Effector CD4-positive, alpha-beta T cell (primary cell): ENCODE results near the gene TRAPPC10.

Experiments used
- DNase-seq: peaks from one replicate; pipeline ENCODE4 v3.0.0-alpha.2; 2020

Gene TRAPPC10

DNA sequence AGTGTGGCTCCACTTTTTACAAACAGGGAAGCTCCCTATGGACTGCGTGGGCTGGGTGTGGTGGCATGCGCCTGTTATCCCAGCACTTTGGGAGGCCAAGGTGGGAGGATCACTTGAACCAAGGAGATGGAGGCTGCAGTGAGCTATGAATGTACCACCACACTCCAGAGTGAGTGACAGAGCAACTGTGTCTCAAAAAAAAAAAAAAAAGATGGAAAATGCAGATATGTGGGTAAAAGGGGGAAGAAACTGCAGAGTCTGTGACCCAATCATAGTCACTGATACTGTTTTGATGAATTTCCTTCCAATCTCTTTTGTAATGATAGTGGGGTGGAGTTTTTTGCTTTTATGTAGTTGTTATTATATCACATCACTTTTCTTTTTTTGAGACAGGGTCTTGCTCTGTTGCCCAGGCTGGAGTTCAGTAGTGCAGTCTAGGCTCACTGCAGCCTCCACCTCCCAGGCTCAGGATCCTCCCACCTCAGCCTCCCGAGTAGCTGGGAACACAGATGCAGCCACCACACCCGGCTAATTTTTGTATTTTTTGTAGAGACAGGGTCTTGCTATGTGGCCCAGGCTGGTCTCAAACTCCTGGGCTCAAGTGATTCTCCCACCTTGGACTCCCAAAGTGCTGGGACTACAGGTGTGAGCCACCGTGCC lies 8.7 kb upstream of the TRAPPC10 start:
- DNase-seq, result no peak

DNA sequence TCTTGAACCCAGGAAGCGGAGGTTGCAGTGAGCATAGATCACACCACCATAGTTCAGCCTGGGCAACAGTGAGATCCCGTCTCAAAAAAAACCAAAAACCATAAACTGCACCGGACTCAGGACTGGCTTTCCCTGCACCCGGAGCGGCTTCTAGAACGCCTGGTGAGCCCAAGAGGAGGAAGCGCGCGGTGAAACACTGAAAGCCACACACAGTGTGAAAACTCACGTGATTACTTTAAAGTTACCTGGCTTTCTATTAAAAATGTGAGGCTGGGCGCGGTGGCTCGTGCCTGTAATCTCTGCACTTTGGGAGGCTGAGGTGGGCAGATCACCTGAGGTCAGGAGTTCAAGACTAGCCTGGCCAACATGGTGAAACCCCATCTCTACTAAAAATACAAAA lies 7.0 kb upstream of the TRAPPC10 start:
- DNase-seq, result no peak

DNA sequence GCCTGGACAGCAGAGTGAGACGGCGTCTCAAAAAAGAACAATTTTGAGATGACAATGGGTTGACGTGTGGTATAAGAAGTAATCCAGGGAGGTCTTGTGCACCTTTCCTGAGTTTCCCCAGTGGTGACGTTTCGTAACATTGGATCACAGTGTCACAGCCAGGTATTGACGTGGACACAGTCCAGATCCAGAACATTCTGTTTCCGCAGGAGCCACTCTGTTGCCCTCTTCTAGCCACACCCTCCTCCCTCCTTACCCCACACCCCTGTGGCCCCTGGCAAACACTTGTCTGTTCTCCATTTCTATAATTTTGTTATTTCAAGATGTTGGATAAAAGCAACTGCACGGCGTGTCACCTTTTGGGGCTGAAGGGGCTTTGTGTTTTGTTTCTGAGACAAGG lies 6.5 kb upstream of the TRAPPC10 start:
- no peak for DNase-seq

DNA sequence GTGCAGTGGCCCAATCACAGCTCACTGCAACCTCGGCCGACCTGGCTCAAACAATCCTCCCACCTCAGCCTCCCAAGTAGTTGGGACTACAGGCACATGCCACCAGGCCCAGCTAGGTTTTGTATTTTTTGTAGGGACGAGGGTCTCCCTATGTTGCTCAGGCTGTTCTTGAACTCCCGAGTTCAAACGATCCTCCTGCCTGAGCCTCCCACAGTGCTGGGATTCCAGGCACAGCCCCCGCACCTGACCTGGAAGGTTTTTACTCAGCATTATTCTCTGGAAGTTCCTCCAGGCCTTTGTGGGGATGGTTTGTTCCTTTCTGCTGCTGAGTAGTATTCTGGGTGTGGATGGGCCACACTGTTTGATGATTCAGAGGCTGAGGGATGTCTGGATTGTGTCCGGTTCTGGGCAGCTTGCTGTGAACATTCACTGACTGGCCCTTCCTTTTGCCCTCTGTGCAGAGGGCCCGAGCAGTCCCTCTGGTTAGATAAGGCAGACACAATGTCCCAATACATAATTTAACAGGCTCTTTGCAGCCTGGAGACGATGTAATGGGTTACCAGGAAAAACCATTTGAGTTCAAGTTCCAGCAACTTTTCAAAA lies 6.0 kb upstream of the TRAPPC10 start:
- no peak for DNase-seq

DNA sequence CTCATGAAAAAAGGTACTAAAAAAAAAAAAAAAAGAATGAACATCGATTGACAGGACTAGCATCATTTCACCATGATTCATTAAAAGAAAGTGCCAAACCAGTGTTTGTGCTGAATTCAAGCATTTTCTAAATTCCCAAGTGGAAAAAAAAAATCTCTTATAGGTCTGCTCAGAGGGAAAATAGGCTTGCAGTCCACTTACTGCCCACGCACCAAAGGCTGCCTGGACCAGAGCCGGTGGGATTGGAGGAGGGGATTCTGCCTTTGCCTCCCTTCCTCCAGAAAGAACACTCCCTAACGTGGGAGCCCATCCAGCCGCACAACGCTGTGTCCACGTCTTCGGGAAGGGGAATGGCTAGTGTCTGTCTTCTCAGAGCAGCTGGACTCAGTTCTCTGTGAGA lies 5.5 kb upstream of the TRAPPC10 start:
- no peak for DNase-seq

DNA sequence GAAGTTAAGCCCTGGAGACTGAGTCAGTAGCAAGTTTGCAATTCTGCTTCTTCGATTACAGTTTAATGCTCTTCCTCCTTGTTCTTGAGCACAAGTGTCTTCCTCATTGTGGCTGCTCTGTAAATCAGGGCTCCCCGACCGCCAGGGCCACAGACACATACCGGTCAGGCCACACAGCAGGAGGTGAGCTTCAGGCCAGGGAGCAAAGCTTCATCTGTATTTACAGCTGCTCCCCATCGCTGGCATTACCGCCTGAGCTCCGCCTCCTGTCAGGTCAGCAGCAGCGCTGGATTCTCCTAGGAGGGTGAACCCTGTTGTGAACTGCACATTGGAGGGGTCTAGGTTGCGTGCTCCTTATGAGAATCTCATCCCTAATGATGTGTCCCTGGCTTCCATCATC lies 1.7 kb upstream of the TRAPPC10 start:
- no peak for DNase-seq

DNA sequence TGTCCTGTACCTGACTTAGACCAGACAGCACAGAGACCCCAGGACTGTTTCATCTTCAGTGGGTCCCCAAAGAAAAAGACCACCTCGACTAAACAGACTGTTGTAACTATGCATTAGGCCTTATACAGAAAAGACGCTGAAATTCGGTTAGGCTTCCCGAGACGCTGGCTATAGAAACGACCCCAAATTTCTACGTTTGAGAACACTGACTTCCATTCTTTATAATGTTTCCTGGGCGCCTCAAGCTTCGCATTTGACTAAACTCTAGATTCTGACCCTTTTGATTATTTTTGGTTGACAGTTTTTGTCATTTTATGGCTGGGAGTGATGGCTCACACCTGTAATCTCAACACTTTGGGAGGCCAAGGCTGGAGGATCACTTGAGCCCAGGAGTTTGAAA lies 986 bp upstream of the TRAPPC10 start:
- no peak for DNase-seq

DNA sequence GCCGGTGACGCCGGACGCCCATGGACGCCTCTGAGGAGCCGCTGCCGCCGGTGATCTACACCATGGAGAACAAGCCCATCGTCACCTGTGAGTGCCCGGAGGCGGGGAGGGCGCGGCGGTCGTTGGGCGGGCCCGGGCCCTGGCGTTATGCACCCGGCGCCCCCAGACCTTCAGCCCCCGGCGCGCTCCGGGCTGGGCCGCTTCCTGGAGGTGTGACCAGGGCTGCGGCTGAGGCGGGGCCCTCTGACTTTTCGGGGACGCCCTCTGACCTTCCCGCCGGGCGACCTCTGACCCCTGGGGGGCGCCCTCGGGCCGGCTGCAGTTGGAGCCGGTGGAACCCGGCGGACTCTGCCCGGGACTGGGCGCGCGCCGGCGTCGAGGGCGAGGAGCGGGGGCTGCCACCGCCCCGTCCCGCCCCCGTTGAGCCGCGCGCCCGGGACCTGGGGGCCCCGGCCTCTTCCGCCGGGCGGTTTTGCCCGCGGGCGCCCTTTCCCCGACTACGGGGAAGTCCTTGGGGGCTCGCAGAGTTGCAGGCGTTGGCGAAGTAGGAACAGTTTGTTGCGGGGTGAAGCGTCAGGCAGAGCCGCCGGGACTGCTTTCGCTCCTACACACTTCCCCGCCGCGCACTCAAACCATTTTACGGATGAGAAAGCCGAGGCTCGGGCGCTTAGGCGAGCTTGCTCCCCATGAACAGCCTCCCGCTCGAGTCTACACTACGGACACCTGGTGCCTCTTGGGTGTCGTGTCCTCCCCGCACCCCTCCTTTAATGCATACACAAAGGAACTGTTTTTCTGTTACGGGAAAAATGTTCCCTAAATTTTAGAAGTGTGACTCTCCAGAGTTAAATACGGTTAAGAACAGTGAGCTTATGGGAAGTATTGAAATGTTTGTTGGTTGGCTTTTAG lies 618 bp downstream of the TRAPPC10 start:
- peak; percentile 68 for DNase-seq

DNA sequence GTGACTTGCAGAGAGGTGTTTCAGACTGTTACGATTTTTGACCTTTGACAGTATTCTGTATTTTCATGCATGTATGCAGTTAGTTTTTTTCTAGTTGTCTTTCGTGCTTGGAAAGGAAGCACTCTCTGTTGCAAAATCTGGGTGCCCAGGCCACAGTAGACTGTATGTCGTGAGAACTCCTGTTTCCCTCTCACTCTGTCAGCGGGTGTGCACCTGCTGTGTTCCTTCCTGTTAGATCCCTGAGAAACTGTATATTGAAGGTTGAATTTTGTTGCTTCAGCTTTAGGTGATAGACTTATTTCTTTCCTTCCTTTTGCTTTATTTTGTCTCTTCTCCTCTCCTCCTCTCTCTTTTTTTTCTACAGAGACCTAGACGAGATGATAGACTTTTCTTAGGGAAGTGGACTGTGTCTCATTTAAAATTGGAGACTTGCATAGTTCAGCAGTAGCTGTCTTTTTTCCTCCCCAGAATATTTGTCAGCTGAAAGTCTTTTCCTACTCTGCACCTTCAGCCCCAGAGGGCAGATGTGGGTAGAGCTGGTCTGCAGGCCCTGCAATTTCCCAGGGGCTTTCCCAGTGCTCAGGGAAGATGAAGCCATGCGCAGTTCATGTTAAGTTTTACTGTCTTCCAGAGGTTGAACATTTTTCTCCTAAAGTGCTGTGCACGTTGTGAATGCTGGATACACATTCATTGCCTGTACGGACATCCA lies 1.4 kb downstream of the TRAPPC10 start:
- DNase-seq, result peak; percentile 30

DNA sequence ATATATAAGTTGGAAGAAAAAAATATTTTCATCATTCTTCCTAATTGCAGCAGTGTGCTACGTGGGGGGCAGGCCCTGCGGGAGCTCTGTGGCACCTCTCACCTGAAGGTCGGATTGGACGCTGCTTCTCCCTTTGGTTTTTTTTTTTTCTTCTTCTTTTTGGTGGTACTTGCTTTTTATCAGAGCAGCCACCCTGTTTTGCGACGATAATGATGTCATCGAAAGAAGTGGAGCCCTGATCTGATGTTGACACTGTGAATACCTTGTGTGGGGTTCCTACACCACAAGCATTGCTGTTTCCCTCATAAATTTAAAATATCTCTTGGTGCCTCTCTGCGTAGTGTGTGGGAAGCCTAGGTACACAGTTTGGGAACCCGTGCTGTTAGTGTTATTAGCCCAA lies 5.5 kb downstream of the TRAPPC10 start:
- DNase-seq, result no peak

DNA sequence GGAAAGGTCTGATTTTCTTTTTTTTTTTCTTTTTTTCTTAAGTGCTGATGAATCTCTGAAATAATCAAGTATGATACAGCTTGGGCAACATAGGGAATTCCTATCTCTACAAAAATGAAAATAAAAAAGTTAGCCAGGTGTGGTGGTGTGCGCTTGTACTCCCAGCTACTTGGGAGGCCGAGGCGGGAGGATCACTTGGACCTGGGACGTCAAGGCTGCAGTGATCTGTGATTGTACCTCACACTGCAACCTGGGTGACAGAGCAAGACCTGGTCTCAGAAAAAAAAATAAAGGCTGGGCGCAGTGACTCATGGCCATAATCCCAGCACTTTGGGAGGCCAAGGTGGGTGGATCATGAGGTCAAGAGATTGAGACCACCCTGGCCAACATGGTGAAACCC lies 6.0 kb downstream of the TRAPPC10 start:
- DNase-seq, result no peak

DNA sequence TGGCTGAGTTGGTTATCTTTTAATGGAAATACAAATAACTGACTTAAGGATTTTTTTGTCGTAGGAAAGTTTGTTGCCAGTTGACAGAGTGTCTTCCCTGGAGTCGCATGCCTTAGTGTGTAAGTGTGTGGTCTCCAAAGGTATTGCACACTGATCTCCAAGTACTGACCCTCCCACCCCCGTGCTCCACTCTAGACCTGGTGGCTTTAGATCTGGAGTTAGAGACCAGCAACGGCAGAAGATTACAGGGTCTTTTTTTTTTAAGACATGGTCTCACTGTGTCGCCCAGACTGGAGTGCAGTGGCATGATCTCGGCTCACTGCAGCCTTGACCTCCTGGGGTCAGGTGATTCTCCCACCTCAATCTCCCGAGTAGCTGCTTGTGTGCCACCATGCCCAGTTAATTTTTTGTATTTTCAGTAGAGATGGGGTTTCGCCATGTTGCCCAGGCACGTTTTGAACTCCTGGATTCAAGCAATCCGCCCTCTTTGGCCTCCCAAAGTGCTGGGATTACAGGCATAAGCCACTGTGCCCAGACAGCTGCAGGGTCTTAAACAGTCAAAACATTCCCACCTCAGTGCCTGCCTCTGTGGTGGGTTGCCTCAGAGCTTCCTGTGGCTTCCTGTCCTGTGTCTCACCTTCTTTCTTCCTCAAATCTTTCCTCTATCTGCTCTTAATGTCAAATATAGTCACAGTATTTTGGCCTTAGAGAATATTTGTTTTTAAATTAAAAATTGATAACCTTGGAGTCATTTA lies 6.9 kb downstream of the TRAPPC10 start:
- peak; percentile 6 for DNase-seq

DNA sequence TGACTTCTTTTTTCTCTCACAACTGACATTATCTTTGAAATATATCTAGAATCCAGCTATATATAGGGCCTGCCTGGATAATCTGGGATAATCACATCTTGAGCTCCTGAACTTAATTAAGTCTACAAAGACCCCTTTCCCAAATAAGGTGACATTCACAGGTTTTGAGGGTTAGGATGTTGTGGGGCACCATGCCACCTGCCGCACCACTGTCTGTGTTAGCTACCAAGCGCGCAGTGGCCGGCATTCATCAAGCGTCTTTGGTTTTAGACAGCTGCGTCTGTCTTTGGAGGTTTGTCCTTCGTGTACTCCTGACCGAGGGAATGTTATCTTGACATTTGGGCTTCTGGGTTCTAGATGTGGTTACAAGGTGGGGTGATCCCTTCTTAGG lies 7.5 kb downstream of the TRAPPC10 start:
- no peak for DNase-seq

DNA sequence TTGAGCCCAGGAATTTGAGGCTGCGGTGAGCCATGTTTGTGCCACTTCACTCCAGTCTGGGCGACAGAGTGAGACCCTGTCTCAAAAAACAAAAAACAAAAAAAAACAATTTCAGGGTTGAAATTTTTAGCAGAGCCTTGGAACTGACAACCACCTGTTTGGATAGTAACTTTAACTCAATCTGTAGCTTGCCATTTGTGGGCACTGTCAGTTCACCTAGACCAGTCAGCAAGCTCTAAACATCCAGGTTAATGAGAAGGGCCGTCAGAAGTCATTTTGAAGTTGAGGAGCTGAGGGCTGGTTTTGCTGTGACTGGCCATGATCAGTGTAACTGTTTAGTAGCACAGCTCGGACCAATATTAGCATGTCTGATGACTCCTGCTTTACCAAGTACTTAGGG lies 8.4 kb downstream of the TRAPPC10 start:
- DNase-seq, result no peak

DNA sequence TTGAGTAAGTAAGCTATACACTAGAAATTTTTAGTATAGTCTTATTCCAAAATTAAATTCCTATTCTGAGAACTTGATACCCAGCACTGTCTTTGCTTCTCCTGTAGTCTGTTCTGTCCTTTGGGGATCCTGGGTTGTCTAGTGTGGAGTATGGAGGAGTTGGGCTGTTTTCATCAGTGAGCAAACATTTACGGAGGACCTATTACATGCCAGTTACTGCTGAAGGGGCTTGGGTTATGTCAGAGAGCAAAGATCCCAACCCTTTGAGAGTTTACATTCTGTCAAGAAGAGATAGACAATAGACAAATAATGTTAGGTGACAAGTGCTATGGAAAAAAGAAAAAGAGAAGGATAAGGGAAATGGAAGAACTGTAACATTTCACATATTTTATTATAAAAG lies 9.0 kb downstream of the TRAPPC10 start:
- no peak for DNase-seq

DNA sequence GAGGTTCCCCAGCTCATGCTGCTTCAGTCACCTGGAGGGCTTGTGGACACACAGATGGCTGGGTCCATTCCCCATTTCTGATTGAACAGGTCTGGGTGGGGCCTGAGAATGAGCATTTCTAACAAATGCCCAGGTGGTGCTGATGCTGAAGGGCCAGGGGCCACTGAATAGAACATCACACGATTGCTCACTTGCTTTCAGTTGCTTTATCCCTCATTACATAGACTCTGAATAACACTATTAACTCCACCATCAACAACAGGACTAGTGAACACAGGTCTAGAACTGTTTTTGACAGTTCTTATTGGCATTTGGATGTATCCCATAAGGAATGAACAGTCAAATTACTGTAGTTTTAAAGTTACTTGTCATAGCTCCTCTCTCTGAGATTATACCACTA lies 12.1 kb downstream of the TRAPPC10 start:
- no peak for DNase-seq

DNA sequence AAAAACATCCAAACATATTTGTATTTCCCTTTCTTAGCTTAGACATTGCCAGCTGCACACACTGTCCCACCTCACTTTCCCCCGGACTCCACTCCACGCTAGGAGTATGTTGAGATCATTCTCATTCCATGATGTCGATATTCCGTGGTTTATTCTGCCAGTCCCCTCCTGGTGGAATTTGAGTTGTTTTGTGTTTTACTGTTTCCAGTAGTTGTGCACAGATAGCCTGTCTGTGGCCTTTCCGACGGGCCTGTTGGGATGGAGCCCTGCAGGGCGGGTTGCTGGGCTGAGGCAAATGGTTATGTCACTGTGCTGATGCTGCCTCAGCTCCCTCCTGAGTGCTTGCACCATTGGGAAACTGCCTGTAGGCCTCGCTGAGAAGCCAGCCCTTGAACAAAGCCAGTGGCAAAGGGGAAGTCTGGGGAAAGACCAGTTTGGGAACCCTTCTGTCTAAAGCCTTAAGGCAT lies 12.8 kb downstream of the TRAPPC10 start:
- DNase-seq, result no peak

DNA sequence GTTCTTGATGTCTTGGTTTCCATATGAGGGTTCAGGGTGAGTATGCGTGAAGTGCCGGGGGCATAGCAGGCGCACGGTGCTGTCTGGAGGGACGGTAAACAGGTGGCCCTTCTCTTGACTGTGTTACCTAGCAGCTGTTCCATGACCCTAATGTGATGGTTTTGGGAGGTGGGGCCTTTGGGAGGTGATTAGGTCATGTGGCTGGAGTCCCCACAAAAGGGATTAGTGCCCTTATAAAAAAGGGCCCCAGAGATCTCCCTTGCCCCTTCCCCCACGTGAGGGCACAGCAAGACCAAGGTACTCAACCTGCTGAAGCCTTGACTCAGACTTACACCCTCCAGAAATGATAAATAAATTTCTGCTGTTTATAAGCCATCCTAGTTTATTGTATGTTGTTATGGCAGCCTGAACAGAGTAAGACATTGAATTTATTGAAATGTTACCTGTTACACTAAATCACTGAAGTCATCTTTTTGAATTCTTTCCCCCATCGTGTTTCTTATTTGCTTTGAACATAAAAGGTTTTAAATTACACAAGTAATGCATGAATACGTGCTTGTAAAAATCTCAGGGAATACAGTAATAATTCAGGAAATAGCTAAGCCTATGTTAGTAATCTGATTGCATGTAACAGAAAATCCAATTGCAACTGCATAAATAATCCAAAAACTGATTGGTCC lies 15.6 kb downstream of the TRAPPC10 start:
- DNase-seq, result no peak

DNA sequence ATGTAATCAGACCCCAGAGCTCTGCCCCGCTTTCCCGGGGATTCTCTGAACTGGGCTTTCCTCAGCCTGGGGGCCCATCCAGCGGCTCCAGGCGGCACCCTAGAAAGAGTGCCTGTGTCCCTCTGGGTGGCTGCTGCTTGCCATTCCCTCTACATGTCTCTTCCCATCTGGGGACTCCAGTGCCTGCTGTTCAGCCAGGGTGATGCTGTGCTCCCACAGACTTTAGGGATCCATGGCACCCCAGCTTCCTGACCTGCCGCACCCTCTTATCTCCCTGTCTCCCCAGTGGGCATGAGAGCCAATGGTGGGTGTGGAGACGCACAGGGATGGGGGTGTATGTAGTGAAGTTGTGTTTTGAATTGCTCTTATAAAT lies 16.2 kb downstream of the TRAPPC10 start:
- DNase-seq, result no peak

DNA sequence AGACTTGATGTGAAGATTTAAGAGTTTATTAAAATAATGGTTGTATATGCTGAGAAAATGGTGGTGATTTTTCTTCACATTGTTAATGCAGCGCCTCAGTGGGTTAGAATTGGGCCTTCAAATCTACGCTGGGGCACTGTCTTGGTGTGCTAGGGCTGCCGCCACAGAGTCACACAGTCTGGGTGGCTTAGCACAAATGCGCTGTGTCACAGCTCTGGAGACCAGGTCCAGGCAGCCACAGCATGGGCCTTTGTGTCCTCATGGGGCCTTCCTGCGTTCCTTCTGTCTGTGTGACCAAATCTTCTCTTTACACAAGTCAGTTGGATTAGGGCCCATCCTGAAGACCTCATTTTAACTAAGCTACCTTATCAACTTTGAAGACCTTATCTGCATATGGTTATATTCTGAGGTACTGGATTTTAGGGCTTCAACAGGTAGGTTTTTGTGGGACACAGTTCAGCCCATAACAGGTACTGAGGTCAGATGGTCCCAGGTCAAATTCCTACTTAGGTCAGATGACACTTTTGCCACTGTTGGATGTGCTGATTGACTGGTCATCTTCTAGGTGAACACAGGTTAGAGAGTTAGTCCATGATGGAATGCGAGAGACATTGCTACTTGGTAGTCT lies 17.5 kb downstream of the TRAPPC10 start:
- DNase-seq, result no peak

DNA sequence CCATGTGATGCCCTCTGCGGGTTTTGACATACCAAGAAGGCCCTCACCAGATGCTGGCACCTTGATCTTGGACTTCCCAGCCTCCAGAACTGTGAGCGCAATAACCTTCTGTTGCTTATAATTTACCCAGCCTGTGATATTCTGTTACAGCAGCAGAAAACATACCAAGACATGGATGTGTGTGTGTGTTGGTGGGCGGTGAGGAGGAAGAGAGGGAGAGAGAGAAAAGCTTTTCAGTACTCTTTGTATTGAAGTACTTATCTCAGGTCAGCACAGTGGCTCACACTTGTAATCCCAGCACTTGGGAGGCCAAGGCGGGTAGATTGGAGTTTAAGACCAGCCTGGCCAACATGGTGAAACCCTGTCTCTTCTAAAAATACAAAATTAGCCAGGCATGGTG lies 23.1 kb downstream of the TRAPPC10 start:
- DNase-seq, result no peak
